VCaP (cell line): ENCODE measurements around the gene PTPMT1.

ENCODE experiments used
- H3K27ac ChIP-seq: fragments of 450-650 bp; 2 replicates; pipeline ENCODE4 v1.5.1; 2017
- CTCF ChIP-seq: fragments of 450-650 bp; conservative IDR thresholded peaks from 2 replicates; pipeline ENCODE4 v1.5.1; 2017; ENCODE audit warnings: mild to moderate bottlenecking, moderate library complexity

Gene PTPMT1

GRCh38 chr11:47593934-47594855 is 28.8 kb downstream of the PTPMT1 start, which contains the start of gene C1QTNF4:
Gene C1QTNF4 (minus strand): TSS chr11:47594411. CDS start chr11:47590810, 3,601 bp downstream.
- no peak for TF ChIP-seq CTCF

GRCh38 chr11:47595029-47595428 is 29.6 kb downstream of the PTPMT1 start:
- TF ChIP-seq CTCF, result no peak
- no peak overlapping the region for H3K27ac ChIP-seq

More at GRCh38 chr11:47593934-47594855, 28.8 kb downstream of the PTPMT1 start, which contains the start of gene C1QTNF4:
- H3K27ac ChIP-seq, result no peak within 1 kb of the TSS

- TF ChIP-seq CTCF, result no peak
- no peak overlapping the region for H3K27ac ChIP-seq
Measured at GRCh38 chr11:47595967-47596366, 30.6 kb downstream of the PTPMT1 start.

GRCh38 chr11:47599902-47600301 is 34.5 kb downstream of the PTPMT1 start:
- no peak for TF ChIP-seq CTCF

GRCh38 chr11:47603295-47603694 is 37.9 kb downstream of the PTPMT1 start:
- no peak overlapping the region for H3K27ac ChIP-seq
- no peak for TF ChIP-seq CTCF

More at GRCh38 chr11:47599902-47600301, 34.5 kb downstream of the PTPMT1 start:
- H3K27ac ChIP-seq, result no peak overlapping the region

GRCh38 chr11:47605921-47606320 is 40.5 kb downstream of the PTPMT1 start:
- H3K27ac ChIP-seq, result no peak overlapping the region
- TF ChIP-seq CTCF, result no peak

- H3K27ac ChIP-seq, result no peak overlapping the region
- TF ChIP-seq CTCF, result no peak
Measured at GRCh38 chr11:47606731-47607130, 41.3 kb downstream of the PTPMT1 start.
